Erythroblast (primary cell): Measurements from ENCODE around the gene R3HDM2.

Source experiments
- GATA1 ChIP-seq: IDR thresholded peaks from 2 replicates; pipeline ENCODE4 v1.6.1; 2011; ENCODE audit warnings: low read depth, mild to moderate bottlenecking, control low read depth, low read length, moderate library complexity
- POLR2A ChIP-seq: IDR thresholded peaks from 2 replicates; pipeline ENCODE4 v1.6.1; 2011; ENCODE audit warnings: mild to moderate bottlenecking, low read length

GRCh38 chr12:57430112-57430930, 522 bp downstream of the R3HDM2 start:
- peak; percentile 34 for TF ChIP-seq POLR2A
- no peak for TF ChIP-seq GATA1
